ENCODE measurements around the gene TMEM126B.
"Not testable (repeated sequence)": the region's sequence is repeated elsewhere in the genome, so short reads cannot be mapped to it uniquely, and the experiment has no call there.

TMEM126B gene

DNA sequence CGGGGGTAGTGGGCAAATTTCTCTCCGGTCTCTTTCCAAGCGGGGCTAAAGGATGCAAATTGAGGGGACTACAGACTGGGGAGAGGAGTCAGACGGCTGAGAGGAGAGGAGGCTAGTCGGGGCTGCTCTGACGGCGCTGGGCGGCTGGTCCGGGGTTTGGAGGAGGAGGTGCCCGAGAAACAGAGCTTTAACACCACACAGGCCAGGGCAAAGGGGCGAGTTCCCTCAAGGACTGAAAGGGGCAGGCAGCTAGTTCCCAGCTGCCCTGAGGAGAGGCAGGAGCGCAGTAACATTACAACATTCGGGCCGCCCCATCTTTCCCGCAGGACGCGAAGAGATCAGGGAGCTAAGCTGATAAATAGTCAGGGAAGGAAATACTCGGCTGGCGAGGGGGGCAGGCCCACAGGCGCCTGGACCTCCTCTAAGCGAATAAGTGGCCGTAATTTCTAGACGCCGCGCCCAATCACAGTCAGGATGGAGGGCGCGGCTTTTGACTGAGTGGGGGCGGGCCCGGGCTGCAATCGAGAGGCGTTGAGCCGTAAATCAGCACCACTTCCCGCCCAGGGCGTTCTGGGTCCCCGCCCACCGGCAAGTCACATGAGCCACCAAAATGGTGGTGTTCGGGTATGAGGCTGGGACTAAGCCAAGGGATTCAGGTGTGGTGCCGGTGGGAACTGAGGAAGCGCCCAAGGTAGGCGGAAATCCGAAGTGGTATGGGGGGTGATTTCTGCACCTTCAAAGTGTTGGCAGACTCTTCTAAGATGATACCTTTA lies at the start of gene TMEM126B:
Gene TMEM126B, plus strand, starts transcription at position 596 of the 773 bp plus-strand sequence. Its CDS starts 15 bp downstream, at position 611.
- peak; percentile 86 for DNase-seq (ENCODE audit: low read depth)

DNA sequence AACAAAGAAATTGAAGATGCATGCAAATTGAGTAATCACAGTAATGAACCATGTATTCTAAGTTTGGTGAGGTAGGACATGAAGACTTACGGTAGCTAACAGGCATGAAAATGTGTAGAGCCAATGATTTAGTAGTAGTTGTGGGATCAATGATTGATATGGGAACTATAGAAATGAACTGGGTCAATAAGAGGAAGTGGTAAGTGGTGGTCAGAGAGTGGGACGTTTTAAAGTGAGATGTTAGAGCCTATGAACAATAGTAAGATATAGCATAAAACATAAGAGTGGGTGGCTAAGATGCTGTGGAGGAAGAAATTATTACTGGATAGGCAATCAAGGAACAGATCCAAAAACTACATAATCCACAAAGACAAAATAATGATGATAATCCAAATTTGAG lies 46.3 kb upstream of the TMEM126B start:
- DNase-seq (ENCODE audit: low read depth): no peak

DNA sequence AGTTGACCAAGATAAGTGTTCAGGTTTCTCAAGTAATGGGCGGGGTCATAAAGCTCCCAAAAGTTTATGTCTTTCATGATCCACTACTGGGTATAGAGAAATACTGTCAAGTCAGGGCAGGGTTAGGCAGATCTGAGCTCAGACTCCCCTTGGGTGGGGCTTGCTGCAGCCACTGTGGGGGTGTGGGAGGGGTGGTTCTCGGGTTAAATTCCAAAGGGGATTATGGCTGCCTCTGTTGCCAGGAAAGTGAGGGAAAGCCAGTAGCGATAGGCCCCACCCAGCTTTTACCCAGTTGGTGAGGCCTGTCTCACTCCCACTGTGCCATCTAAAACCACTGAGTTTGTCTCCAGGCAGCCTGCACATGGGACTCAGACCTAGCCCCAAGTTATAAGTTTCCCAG lies 39.0 kb upstream of the TMEM126B start:
- no peak for DNase-seq (ENCODE audit: low read depth)

GRCh38 chr11:85590848-85591483 lies 37.4 kb upstream of the TMEM126B start:
- DNase-seq (ENCODE audit: low read depth): peak; percentile 15

DNA sequence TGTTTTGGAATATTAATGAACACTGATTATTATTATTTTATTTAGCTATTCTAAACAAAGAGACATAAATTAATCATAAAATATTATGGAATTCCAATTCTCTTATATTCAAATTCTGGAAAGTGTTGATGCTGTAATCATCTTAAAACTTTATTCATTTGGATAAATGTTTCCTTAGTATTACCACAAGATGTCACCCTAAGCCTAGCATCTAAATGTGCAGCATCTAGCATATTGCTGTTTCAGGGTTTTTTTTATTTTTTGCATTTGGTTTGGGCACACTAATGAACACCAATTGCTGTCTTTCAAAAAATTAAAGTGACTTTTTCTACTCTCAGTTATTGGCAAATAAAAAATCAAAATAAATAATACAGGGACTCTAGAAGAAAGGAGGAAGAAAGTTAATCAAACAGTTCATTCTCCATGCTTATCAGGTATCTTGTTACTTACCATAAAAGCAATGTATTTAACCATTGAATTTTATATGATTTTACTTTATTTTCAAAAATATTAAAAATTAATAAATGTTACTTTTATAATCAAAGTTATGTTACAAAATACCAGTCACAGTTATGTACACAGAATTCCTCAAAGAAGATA lies 33.0 kb upstream of the TMEM126B start:
- peak; percentile 15 for DNase-seq (ENCODE audit: low read depth)

DNA sequence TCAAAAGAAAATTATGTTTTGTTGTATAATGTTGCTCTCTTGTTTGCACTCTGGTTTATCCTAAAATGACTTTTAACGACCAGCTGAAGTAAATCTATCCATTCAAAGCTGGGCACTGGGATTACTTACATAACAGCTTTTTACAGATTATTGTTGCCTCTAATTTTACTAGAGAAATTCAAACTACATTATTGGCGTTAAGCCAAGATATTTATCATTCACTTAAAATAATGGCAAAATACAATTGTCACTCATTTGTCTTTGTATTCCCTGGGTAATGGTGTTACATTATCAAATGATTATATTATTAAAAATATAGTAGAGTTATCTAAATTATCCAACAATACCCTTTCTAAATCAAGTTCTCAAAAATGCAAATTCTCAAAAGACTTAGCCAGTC lies 31.5 kb upstream of the TMEM126B start:
- no peak for DNase-seq (ENCODE audit: low read depth)

DNA sequence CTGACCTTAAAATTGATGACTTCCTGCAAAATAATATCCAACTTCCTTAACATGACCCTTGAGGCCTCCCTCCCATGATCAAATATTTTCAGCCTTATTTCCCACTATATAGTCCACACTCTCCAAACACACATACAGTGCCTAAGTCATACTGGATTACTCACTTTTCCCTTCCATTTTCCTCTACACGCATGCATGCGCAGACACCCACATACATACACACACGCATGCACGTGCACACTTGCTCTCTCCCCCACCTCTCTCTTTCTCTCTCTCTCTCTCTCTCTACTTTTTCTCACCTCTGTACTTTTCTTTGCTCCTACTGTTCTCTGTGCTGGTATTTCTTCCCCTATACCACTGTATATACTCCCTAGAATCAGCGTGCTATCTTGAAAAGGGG lies 29.3 kb upstream of the TMEM126B start:
- no peak for DNase-seq (ENCODE audit: low read depth)

- no peak for DNase-seq (ENCODE audit: low read depth)
Measured at GRCh38 chr11:85602526-85603213, 25.7 kb upstream of the TMEM126B start.

GRCh38 chr11:85603220-85603619 lies 25.2 kb upstream of the TMEM126B start:
- no peak for DNase-seq (ENCODE audit: low read depth)

- not testable (repeated sequence) for DNase-seq (ENCODE audit: low read depth)
Measured at GRCh38 chr11:85606237-85606636, 22.2 kb upstream of the TMEM126B start.

- DNase-seq (ENCODE audit: low read depth): not testable (repeated sequence)
Measured at GRCh38 chr11:85608621-85609020, 19.8 kb upstream of the TMEM126B start.

- not testable (repeated sequence) for DNase-seq (ENCODE audit: low read depth)
Measured at GRCh38 chr11:85609286-85609685, 19.1 kb upstream of the TMEM126B start.

DNA sequence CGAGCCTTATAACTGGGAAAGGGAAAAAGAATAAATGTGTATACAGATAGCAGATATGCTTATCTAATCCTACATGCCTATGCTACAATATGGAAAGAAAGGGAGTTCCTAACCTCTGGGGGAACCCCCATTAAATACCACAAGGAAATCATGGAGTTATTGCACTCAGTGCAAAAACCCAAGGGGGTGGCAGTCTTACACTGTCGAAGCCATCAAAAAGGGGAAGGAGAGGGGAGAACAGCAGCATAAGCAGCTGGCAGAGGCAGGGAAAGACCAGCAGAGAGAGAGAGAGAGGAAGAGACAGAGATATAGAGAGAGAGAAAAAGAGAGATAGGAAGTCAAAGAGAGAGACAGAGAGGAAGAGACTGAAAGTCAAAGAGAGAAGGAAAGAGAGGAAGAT lies 16.8 kb upstream of the TMEM126B start:
- DNase-seq (ENCODE audit: low read depth): not testable (repeated sequence)

DNA sequence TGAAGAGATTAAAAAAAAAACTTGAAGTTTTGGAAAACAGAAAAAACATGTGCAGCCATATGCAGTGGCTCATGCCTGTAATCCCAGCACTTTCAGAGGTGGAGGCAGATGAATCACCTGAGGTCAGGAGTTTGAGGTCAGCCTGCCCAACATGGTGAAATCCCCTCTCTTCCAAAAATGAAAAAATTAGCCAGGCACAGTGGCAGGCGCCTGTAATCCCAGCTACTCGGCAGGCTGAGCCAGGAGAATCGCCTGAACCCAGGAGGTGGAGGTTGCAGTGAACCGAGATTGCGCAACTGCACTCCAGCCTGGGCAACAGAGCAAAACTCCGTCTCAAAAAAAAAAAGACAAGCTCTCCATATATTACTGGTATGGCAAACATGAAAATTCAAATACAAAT lies 8.9 kb upstream of the TMEM126B start:
- DNase-seq (ENCODE audit: low read depth): no peak

DNA sequence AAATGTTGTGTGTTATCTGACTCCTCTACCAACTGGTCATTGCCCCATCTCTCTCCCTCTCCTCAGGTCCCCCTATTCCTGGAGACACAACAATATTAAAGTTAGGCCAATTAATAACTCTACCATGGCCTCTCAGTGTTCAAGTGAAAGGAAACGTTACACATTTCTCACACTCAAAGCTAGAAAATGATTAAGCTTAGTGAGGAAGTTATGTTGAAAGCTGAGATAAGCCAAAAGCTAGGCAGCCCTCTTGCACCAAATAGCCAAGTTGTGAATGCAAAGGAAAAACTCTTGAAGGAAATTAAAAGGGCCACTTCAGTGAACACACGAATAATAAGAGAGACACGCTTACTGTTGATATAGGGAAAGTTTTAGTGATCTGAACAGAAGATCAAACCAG lies 8.1 kb upstream of the TMEM126B start:
- DNase-seq (ENCODE audit: low read depth): no peak

DNA sequence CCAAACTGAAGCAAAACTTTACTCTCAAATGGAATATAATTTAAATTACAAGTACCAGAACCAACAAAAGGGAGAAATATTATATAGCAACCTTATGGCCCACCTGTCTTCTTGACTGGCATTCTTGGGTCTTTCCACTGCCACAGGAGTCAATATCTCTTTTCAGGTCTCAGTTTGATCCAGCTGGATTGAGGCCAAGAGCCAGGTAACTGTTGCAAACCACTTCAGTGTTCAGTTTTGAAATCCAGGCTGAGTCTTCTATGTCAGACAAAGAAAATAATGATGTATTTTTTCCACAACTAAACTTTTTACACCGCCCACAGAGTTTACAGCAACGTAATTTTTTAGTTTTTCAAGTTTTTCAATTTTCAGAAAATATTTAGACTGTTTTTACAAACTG lies 1.9 kb upstream of the TMEM126B start:
- no peak for DNase-seq (ENCODE audit: low read depth)

DNA sequence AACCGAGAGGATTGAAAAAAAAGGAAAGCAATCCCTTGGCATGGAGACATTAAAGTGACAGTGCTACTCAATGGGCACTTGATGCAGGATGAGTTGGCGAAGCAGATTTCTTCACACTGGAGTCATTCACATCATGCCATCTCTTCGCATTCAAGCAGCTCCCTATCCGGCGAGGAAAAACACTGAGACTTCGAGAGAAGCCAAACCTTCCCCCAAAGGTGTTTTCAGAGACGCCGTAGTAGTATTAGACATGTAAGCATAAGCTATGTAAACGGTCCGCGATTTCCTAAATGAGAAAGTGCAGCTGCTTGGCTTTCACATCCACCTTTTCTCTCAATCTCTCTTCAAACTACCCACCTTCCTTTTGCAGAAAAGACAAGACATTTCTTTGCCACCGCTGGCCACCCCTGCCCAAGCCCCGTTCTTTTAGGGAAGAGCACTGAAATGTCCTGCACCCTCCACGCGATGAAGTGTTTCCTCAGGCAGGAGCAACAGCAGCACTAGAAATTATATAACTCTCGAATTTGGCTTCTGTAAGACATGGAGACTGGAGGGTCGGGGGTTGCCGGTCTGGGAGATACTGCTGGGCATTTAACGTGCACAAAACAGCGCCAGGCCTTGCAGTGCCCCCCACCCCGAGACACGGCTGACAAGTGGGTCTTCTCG lies 928 bp upstream of the TMEM126B start, which contains the start of gene DLG2:
Gene DLG2, minus strand, starts transcription at position 13 of the 666 bp plus-strand sequence.
- DNase-seq (ENCODE audit: low read depth): no peak

- no peak for DNase-seq (ENCODE audit: low read depth)
Measured at GRCh38 chr11:85628771-85629341, 463 bp downstream of the TMEM126B start.

DNA sequence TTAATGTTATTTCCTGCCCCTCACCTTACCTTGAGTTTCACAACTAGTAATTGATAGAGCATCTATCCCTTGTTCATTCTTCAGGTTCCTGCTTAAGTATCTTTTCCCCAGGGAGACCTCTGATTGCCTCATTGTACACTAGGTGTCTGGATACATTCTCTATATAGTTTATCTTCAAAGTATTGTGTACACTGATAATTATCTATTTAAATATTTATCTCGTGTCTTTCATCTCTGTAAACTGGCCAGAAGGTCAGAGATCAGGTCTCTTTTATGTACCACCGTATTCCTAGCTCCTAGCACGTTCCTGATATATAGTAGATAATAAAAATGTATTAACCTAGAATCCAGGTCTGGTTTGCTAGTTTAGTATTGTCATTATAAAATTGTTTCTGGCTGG lies 6.4 kb downstream of the TMEM126B start:
- no peak for DNase-seq (ENCODE audit: low read depth)

DNA sequence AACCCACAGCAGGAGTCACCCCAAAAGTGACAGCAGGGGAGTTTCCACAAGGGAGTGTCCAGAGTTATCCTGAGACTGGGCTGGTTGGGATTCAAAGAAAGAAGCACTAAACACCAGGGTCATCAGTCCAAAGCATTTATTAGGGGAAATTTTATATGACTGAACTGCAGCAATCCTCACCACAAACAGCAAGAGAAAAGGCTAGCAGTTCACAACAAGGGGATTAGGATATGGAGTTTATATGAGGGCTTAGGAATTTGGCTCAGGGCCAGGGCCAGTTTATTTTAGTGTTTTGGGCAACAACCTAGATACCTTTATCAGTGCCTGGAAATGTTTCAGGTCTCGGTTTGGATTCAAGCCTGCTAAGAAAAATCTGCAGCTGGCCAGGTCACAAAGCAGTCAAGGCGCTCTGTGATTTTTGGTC lies 14.8 kb downstream of the TMEM126B start:
- no peak for DNase-seq (ENCODE audit: low read depth)

GRCh38 chr11:85647078-85647477 lies 18.7 kb downstream of the TMEM126B start:
- DNase-seq (ENCODE audit: low read depth): no peak
